HEK293T (cell line): Measurements from ENCODE around the gene KRR1.

Source experiments
- FOXA1 ChIP-seq: fragments of 450-650 bp; IDR thresholded peaks from 2 replicates; pipeline ENCODE4 v1.6.1; 2016; ENCODE audit warnings: mild to moderate bottlenecking
- FOXM1 ChIP-seq: fragments of 450-650 bp; IDR thresholded peaks from 2 replicates; pipeline ENCODE4 v1.6.1; 2017; ENCODE audit warnings: mild to moderate bottlenecking, borderline replicate concordance
- HDGF ChIP-seq: fragments of 450-650 bp; IDR thresholded peaks from 2 replicates; pipeline ENCODE4 v1.6.1; 2017; ENCODE audit warnings: antibody characterized with exemption, borderline replicate concordance
- L3MBTL2 ChIP-seq: fragments of 450-650 bp; conservative IDR thresholded peaks from 2 replicates; pipeline ENCODE4 v1.6.1; 2016; ENCODE audit warnings: mild to moderate bottlenecking
- LEF1 ChIP-seq: fragments of 450-650 bp; IDR thresholded peaks from 2 replicates; pipeline ENCODE4 v1.6.1; 2017; ENCODE audit warnings: mild to moderate bottlenecking, borderline replicate concordance
- NFRKB ChIP-seq: fragments of 450-650 bp; IDR thresholded peaks from 2 replicates; pipeline ENCODE4 v1.6.1; 2016; ENCODE audit warnings: mild to moderate bottlenecking, moderate library complexity
- SP1 ChIP-seq: fragments of 450-650 bp; IDR thresholded peaks from 2 replicates; pipeline ENCODE4 v1.6.1; 2017
- SUZ12 ChIP-seq: fragments of 450-650 bp; IDR thresholded peaks from 2 replicates; pipeline ENCODE4 v1.6.1; 2016; ENCODE audit warnings: mild to moderate bottlenecking

DNA sequence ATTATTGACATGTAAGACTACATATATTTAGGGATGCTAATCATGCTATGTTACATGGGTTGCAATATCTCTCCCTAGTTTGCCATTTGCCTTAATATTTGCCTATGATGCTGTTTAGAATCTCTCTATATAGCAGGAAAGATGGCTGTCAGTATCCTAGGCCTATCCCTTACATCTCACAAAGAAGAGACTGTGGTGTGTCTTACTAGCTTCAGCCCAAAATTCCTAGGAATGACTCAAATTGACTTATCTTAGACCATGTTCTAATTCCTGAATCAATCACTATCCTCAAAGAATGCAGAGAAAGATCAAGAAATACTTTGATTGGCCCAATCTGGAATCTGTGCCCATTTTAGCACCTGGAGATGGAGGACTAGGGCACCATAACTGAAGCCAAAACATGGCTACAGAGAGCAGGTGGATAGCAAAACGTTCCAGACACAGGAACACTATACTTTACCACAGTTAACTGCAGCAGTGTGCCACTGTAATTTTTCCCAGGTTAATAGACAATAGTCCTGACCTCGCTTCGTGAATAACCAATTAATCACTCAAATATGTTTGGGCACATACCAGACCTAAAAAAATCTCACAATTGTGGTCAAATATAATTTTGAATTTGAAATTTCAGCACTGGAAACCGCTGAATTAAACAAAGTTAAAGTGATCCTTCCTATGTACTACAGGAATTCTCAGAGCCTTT is 63.6 kb downstream of the KRR1 start:
- TF ChIP-seq HDGF (no peak), SP1 (no peak), L3MBTL2 (no peak), FOXM1 (no peak), LEF1 (no peak), SUZ12 (no peak), NFRKB (no peak), FOXA1 (no peak)
